ENCODE measurements around the gene TDRD12. TPM values are rescaled to one million over a fixed set of nuclear protein-coding genes. Genes with fewer than 3 reads are reported as not detected.

TDRD12 gene
- polyA plus RNA-seq, 1 donor (not counting 4 experiments of a cell fraction or from before 2014, with no cell fraction given) = 0.04 TPM

DNA sequence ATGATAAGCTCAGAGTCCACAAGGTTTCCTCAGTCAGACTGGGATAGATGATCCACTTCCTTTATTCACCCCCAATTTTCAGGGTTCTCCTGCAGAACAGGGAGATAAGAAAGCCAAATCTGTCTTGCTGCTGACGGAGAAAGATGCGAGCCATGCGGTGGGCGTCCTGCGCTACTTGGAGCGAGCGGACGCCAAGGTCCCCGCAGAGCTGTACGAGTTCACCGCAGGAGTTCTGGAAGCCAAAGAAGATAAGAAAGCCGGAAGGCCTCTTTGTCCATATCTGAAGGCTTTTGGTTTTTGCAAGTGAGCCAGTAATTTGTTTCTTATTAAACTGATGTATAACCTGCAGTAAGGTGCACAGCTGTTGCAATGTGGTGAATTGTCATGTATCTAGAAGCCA, 83.3 kb downstream of the TDRD12 start:
- no peaks in the 10 kb centered on the region for H3K4me1 ChIP-seq (ENCODE audit: control insufficient read depth, extremely low read depth, insufficient read depth, low read length)
- FAIRE-seq (no peak), DNase-seq (ENCODE audit: low read depth, low spot score) (no peak)
- H3K4me2 ChIP-seq (ENCODE audit: control insufficient read depth, extremely low read depth, insufficient read depth, low read depth, low read length) = no peak overlapping the region
- H3K36me3 ChIP-seq (ENCODE audit: control insufficient read depth in 2 of 2, extremely low read depth in 1 of 2, insufficient read depth in 2 of 2, low read length in 2 of 2) = no peaks in the 10 kb centered on the region
- no peaks in the 10 kb centered on the region for H3K9me3 ChIP-seq (ENCODE audit: control insufficient read depth, low read depth, low read length)
- TF ChIP-seq, protein P1, sequence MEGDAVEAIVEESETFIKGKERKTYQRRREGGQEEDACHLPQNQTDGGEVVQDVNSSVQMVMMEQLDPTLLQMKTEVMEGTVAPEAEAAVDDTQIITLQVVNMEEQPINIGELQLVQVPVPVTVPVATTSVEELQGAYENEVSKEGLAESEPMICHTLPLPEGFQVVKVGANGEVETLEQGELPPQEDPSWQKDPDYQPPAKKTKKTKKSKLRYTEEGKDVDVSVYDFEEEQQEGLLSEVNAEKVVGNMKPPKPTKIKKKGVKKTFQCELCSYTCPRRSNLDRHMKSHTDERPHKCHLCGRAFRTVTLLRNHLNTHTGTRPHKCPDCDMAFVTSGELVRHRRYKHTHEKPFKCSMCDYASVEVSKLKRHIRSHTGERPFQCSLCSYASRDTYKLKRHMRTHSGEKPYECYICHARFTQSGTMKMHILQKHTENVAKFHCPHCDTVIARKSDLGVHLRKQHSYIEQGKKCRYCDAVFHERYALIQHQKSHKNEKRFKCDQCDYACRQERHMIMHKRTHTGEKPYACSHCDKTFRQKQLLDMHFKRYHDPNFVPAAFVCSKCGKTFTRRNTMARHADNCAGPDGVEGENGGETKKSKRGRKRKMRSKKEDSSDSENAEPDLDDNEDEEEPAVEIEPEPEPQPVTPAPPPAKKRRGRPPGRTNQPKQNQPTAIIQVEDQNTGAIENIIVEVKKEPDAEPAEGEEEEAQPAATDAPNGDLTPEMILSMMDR (optimal IDR thresholded peaks at IDR 0.05 in 1 of 3, IDR thresholded peaks at IDR 0.05 in 1 of 3, conservative IDR thresholded peaks at IDR 0.05 in 1 of 3; ENCODE audit: extremely low read depth in 1 of 3, insufficient read depth in 2 of 3, low read length in 3 of 3) = no peak
- TF ChIP-seq EZH2 (IDR thresholded peaks at IDR 0.05; ENCODE audit: low read length) = no peak
- no peaks in the 10 kb centered on the region for H3K9me1 ChIP-seq (ENCODE audit: control insufficient read depth, extremely low read depth, insufficient read depth, low read length)
- no peaks in the 10 kb centered on the region for H3K27me3 ChIP-seq (ENCODE audit: control insufficient read depth, extremely low read depth, insufficient read depth, low read length)
- no peak overlapping the region for H3K4me3 ChIP-seq (ENCODE audit: control insufficient read depth in 2 of 3, extremely low read depth in 1 of 3, insufficient read depth in 2 of 3, low read depth in 1 of 3, low read length in 3 of 3)
- no peaks in the 10 kb centered on the region for H4K20me1 ChIP-seq (ENCODE audit: control insufficient read depth, extremely low read depth, insufficient read depth, low read length)
- no peak overlapping the region for H3K9ac ChIP-seq (ENCODE audit: control insufficient read depth, extremely low read depth, insufficient read depth, low read length)
- no peak overlapping the region for H3K27ac ChIP-seq (ENCODE audit: control insufficient read depth, insufficient read depth, low read length)
- H2AFZ ChIP-seq (ENCODE audit: control insufficient read depth, low read length) = no peak overlapping the region
- dilution Hi-C loops (cut with MboI; ENCODE audit: extremely low pct_ligation_motif_present, low sequenced_read_pairs) = no loop called here
- no peaks in the 10 kb centered on the region for H3K79me2 ChIP-seq (ENCODE audit: control insufficient read depth, insufficient read depth, low read length)

DNA sequence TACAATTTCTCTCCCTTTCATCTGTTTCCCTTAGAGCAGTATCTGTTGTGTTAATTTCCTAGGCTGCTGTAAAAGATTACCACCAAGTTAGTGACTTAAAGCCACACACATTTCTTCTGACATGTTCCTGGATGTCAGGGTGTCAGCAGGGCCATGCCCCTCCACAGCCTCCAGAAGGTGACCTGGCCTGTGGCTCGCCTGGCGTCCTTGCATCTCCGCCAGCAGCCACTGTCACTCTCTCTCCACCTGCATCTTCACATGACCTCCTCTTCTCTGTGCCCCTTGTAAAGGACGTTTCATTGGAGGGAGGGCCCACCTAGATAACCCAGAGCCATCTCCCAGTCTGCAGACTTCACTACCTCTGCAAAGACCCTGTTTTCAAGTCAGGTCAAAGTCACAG, 88.7 kb downstream of the TDRD12 start:
- no peaks in the 10 kb centered on the region for H3K79me2 ChIP-seq (ENCODE audit: control insufficient read depth, insufficient read depth, low read length)
- no peak overlapping the region for H3K4me3 ChIP-seq (ENCODE audit: control insufficient read depth in 2 of 3, extremely low read depth in 1 of 3, insufficient read depth in 2 of 3, low read depth in 1 of 3, low read length in 3 of 3)
- H3K9me1 ChIP-seq (ENCODE audit: control insufficient read depth, extremely low read depth, insufficient read depth, low read length) = no peaks in the 10 kb centered on the region
- H3K27ac ChIP-seq (ENCODE audit: control insufficient read depth, insufficient read depth, low read length) = no peak overlapping the region
- H2AFZ ChIP-seq (ENCODE audit: control insufficient read depth, low read length) = no peak overlapping the region
- no peaks in the 10 kb centered on the region for H3K27me3 ChIP-seq (ENCODE audit: control insufficient read depth, extremely low read depth, insufficient read depth, low read length)
- H4K20me1 ChIP-seq (ENCODE audit: control insufficient read depth, extremely low read depth, insufficient read depth, low read length) = no peaks in the 10 kb centered on the region
- no peaks in the 10 kb centered on the region for H3K9me3 ChIP-seq (ENCODE audit: control insufficient read depth, low read depth, low read length)
- no peak overlapping the region for H3K4me2 ChIP-seq (ENCODE audit: control insufficient read depth, extremely low read depth, insufficient read depth, low read depth, low read length)
- no peaks in the 10 kb centered on the region for H3K36me3 ChIP-seq (ENCODE audit: control insufficient read depth in 2 of 2, extremely low read depth in 1 of 2, insufficient read depth in 2 of 2, low read length in 2 of 2)
- TF ChIP-seq, protein P1 (optimal IDR thresholded peaks at IDR 0.05 in 1 of 3, IDR thresholded peaks at IDR 0.05 in 1 of 3, conservative IDR thresholded peaks at IDR 0.05 in 1 of 3; ENCODE audit: extremely low read depth in 1 of 3, insufficient read depth in 2 of 3, low read length in 3 of 3) = no peak
- no peak for TF ChIP-seq EZH2 (IDR thresholded peaks at IDR 0.05; ENCODE audit: low read length)
- peaks cover 3% of the 10 kb centered on the region for H3K4me1 ChIP-seq (ENCODE audit: control insufficient read depth, extremely low read depth, insufficient read depth, low read length)
- DNase-seq (ENCODE audit: low read depth, low spot score) (no peak), FAIRE-seq (no peak)
- dilution Hi-C loops (cut with MboI; ENCODE audit: extremely low pct_ligation_motif_present, low sequenced_read_pairs) = no loop called here
- no peak overlapping the region for H3K9ac ChIP-seq (ENCODE audit: control insufficient read depth, extremely low read depth, insufficient read depth, low read length)
